ENCODE data around the gene GREM1. TPM values are rescaled to one million over a fixed set of nuclear protein-coding genes. Genes with fewer than 3 reads are reported as not detected.

GREM1 gene
- total and polyA plus RNA-seq, 2 of the 8 experiments (the other 6 are each of a cell fraction or from before 2014, with no cell fraction given): 0.12 to 1.1 TPM

DNA sequence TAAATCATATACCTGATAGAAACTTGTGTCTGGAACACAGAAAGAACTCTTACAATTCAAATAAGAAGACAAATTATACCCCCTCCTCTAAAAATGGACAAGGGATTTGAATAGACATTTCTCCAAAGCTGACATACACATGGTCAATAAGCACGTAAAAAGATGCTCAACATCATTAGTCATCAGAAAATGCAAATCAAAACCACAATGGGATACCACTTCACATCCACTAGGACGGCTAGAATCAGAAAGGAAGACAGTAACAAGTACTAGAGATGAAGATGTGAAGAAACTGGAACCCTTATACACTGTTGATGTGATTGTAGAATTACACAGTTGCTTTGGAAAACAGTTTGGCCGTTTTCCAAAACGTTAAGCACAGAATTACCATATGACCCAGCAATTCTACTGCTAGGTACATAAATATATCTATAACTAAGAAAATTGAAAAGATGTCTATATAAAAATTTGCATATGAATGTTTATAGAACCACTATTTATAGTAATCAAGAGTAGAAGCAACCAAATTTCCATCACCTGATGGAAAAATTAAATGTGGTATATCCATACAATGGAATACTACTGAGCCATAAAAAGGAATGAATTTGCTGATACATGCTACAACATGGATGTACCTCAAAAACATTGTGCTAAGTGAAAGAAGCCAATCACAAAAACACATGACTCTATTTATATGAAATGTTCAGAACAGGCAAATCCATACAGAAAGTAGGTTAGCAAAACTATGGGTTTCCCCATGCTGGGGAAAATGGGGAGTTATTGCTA, 60.8 kb downstream of the GREM1 start:
- Histone ChIP-seq H3K79me2 (ENCODE audit: control insufficient read depth in 1 of 2, insufficient read depth in 2 of 2, low read length in 2 of 2) (no peaks in the 10 kb centered on the region), H4K8ac (ENCODE audit: extremely low read depth, insufficient read depth, low read length) (no peak overlapping the region), H3K18ac (ENCODE audit: extremely low read depth, low read length) (no peak overlapping the region), H2BK15ac (ENCODE audit: low read length) (no peak overlapping the region), H3K56ac (replicated peaks; ENCODE audit: insufficient read length, low read depth, low read length) (no peak overlapping the region), H3K4me3 (ENCODE audit: extremely low read depth in 1 of 4, insufficient read depth in 2 of 4, low read depth in 3 of 4, low read length in 4 of 4) (no peak overlapping the region), H4K5ac (ENCODE audit: insufficient read length, low read depth, low read length) (no peak overlapping the region), H3K27ac (ENCODE audit: low read depth, low read length) (no peak overlapping the region), H3K79me1 (ENCODE audit: low read depth, low read length) (no peaks in the 10 kb centered on the region), H3K4me2 (ENCODE audit: insufficient read depth in 1 of 2, low read depth in 2 of 2, low read length in 2 of 2) (no peak overlapping the region), H3K9me3 (ENCODE audit: insufficient read depth in 2 of 2, low read depth in 1 of 2, low read length in 1 of 2) (peaks cover 0 to 7% of the 10 kb centered on the region in 2 experiments; a peak in 1 of 4 replicates), H3K36me3 (ENCODE audit: control insufficient read depth in 2 of 4, insufficient read depth in 4 of 4, low read length in 3 of 4) (no peaks in the 10 kb centered on the region), H2AK5ac (ENCODE audit: low read depth, low read length) (no peak overlapping the region), H3K4ac (replicated peaks; ENCODE audit: insufficient read length, low read depth, low read length) (no peak overlapping the region), H2AFZ (ENCODE audit: low read length) (no peak overlapping the region), H3K23ac (ENCODE audit: insufficient read length) (no peak overlapping the region), H3K9ac (replicated peaks in 1 of 4; ENCODE audit: extremely low read depth in 1 of 4, low read depth in 3 of 4, low read length in 3 of 4) (no peak overlapping the region), H3K14ac (ENCODE audit: insufficient read length) (no peak overlapping the region), H4K20me1 (replicated peaks in 1 of 2; ENCODE audit: control insufficient read depth in 1 of 2, insufficient read depth in 2 of 2, low read length in 2 of 2) (no peaks in the 10 kb centered on the region), H2BK12ac (ENCODE audit: low read depth, low read length) (no peak overlapping the region), H4K91ac (replicated peaks; ENCODE audit: insufficient read length, low read length) (no peak overlapping the region), H2BK5ac (ENCODE audit: low read depth, low read length) (no peak overlapping the region), H3K27me3 (replicated peaks in 1 of 4; ENCODE audit: control insufficient read depth in 3 of 4, extremely low read depth in 1 of 4, insufficient read depth in 3 of 4, low read length in 3 of 4) (no peaks in the 10 kb centered on the region), H3K23me2 (ENCODE audit: low read depth, low read length) (no peaks in the 10 kb centered on the region), H3K4me1 (replicated peaks in 1 of 4; ENCODE audit: control insufficient read depth in 3 of 4, insufficient read depth in 4 of 4, low read length in 3 of 4) (no peaks in the 10 kb centered on the region), H2BK20ac (ENCODE audit: low read length) (no peak overlapping the region), H2BK120ac (replicated peaks; ENCODE audit: low read depth, low read length) (no peak overlapping the region)
- WGBS, 2 experiments (ENCODE audit: extremely low coverage in 1 of 2, insufficient coverage in 1 of 2, insufficient read length in 1 of 2, insufficient replicate concordance in 2 of 2, low coverage in 1 of 2, low lambda C conversion rate in 2 of 2, missing lambda C conversion rate in 1 of 2): 88% methylated on average over 4 of the region's 4 CpGs; no CpG with 5 or more reads in 1 of the 2 experiments
- ChIA-PET POLR2A (ENCODE audit: partially characterized antibody) (no interaction called here), CTCF (ENCODE audit: partially characterized antibody) (no interaction called here)
- no peak for DNase-seq (ENCODE audit: low read depth in 1 of 2, low spot score in 2 of 2)
- FAIRE-seq: no peak
- TF ChIP-seq, protein P1, sequence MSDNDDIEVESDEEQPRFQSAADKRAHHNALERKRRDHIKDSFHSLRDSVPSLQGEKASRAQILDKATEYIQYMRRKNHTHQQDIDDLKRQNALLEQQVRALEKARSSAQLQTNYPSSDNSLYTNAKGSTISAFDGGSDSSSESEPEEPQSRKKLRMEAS (IDR thresholded peaks at IDR 0.05): no peak
- TF ChIP-seq EZH2 (IDR thresholded peaks at IDR 0.05; ENCODE audit: low read depth, low read length, severe bottlenecking): no peak
- TF ChIP-seq, protein P2, sequence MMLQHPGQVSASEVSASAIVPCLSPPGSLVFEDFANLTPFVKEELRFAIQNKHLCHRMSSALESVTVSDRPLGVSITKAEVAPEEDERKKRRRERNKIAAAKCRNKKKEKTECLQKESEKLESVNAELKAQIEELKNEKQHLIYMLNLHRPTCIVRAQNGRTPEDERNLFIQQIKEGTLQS (IDR thresholded peaks at IDR 0.05; ENCODE audit: insufficient read depth, low read depth, low read length): no peak
- TF ChIP-seq JUN (IDR thresholded peaks at IDR 0.05; ENCODE audit: low read depth, low read length): no peak
- TF ChIP-seq, protein P3, sequence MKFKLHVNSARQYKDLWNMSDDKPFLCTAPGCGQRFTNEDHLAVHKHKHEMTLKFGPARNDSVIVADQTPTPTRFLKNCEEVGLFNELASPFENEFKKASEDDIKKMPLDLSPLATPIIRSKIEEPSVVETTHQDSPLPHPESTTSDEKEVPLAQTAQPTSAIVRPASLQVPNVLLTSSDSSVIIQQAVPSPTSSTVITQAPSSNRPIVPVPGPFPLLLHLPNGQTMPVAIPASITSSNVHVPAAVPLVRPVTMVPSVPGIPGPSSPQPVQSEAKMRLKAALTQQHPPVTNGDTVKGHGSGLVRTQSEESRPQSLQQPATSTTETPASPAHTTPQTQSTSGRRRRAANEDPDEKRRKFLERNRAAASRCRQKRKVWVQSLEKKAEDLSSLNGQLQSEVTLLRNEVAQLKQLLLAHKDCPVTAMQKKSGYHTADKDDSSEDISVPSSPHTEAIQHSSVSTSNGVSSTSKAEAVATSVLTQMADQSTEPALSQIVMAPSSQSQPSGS (IDR thresholded peaks at IDR 0.05; ENCODE audit: low read length): no peak

Data from H1 (cell line).